ENCODE measurements around the gene IRAG1. TPM values are rescaled to one million over a fixed set of nuclear protein-coding genes. Genes with fewer than 3 reads are reported as not detected.

IRAG1 gene
- total RNA-seq, 4 donors from 2014 or later: 21.2 to 240 (median 107) TPM

GRCh38 chr11:10694486-10695239 is 1.1 kb upstream of the IRAG1 start:
- no peak for DNase-seq
- H3K4me3 ChIP-seq: no peak overlapping the region
- no peaks in the 10 kb centered on the region for H3K36me3 ChIP-seq
- peaks cover 0 to 8% of the 10 kb centered on the region in 2 donors for H3K4me1 ChIP-seq
- H3K9me3 ChIP-seq: no peaks in the 10 kb centered on the region
- TF ChIP-seq POLR2A (IDR thresholded peaks at IDR 0.05) (no peak), CTCF (IDR thresholded peaks at IDR 0.05) (no peak)
- no peaks in the 10 kb centered on the region for H3K27me3 ChIP-seq
- intact Hi-C loops (cut with DNase I; ENCODE audit: low total_unique reads): no loop called here
- H3K27ac ChIP-seq: peak overlapping the region; percentile 91 to 94

DNA sequence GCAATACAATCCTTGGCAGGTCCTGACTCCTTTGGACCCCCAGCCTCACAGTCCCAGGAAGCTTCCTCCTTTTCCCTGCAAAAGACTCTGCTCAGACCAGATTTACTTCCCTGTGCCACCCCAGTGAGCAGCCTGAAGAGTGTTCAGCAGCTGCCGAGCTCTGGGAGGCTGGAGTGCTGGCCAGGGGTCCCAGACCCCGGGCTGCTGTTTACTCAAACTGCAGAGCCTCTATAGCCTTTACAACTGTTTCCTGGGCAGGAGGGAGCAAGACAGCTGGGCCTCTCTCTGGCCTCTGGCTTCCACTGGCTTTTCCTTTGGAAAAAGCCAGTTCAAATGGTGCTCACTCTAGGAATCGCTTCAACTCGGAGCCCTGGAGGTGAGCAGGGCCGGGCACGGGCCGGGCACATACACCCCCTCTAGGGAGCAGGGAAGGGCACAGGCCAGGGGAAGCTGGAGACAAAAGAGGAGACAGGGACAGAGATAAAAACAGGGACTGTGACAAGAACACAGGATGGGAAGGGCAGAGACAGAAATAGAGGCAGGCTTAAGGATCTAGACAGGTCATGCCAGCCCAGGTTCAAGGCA is 932 bp downstream of the IRAG1 start:
- no peak for DNase-seq
- H3K27me3 ChIP-seq: no peaks in the 10 kb centered on the region
- H3K4me3 ChIP-seq: peak overlapping the region; percentile 47 to 50
- H3K27ac ChIP-seq: peak overlapping the region; percentile 91 to 94
- peaks cover 0 to 8% of the 10 kb centered on the region in 2 donors for H3K4me1 ChIP-seq
- intact Hi-C loops (cut with DNase I; ENCODE audit: low total_unique reads): no loop called here
- no peaks in the 10 kb centered on the region for H3K36me3 ChIP-seq
- TF ChIP-seq POLR2A (IDR thresholded peaks at IDR 0.05): no peak
- no peak for TF ChIP-seq CTCF (IDR thresholded peaks at IDR 0.05)
- H3K9me3 ChIP-seq: no peaks in the 10 kb centered on the region

GRCh38 chr11:10688401-10688800 is 5.2 kb downstream of the IRAG1 start:
- peak overlapping the region in 1 of 2 donors; percentile 10 for H3K27ac ChIP-seq
- DNase-seq: no peak
- intact Hi-C loops (cut with DNase I; ENCODE audit: low total_unique reads): no loop called here
- no peaks in the 10 kb centered on the region for H3K4me1 ChIP-seq
- no peaks in the 10 kb centered on the region for H3K27me3 ChIP-seq
- no peaks in the 10 kb centered on the region for H3K9me3 ChIP-seq
- no peak overlapping the region for H3K4me3 ChIP-seq
- TF ChIP-seq POLR2A (IDR thresholded peaks at IDR 0.05) (no peak), CTCF (IDR thresholded peaks at IDR 0.05) (no peak)
- H3K36me3 ChIP-seq: no peaks in the 10 kb centered on the region

DNA sequence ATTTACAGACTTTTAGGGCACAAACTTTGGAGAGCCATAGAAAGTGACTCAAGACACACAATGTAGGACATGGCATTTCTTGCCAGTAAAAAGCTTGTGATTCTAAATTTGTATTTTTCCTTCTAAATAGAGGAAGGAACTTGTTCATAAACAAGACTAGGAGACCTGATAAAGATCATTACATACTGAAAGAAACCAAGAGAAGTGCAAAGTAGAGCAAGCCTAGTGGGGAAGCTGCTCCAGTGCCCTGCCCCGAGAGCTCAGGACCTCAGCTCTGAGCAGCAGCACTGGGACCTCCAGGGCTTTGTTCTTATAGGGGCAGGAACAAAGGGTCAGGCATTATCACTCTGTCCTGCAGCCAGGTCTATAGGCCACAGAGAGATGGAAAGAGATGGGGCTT is 7.2 kb downstream of the IRAG1 start:
- H3K4me3 ChIP-seq: no peak overlapping the region
- no peaks in the 10 kb centered on the region for H3K36me3 ChIP-seq
- intact Hi-C loops (cut with DNase I; ENCODE audit: low total_unique reads): no loop called here
- H3K27ac ChIP-seq: no peak overlapping the region
- H3K9me3 ChIP-seq: no peaks in the 10 kb centered on the region
- no peaks in the 10 kb centered on the region for H3K27me3 ChIP-seq
- no peak for DNase-seq
- TF ChIP-seq CTCF (IDR thresholded peaks at IDR 0.05) (no peak), POLR2A (IDR thresholded peaks at IDR 0.05) (no peak)
- H3K4me1 ChIP-seq: no peaks in the 10 kb centered on the region

- Histone ChIP-seq H3K27me3 (no peaks in the 10 kb centered on the region), H3K27ac (peak overlapping the region in 1 of 2 donors; percentile 46), H3K9me3 (no peaks in the 10 kb centered on the region), H3K4me3 (no peak overlapping the region), H3K4me1 (no peaks in the 10 kb centered on the region), H3K36me3 (no peaks in the 10 kb centered on the region)
- no peak for DNase-seq
- no peak for TF ChIP-seq POLR2A (IDR thresholded peaks at IDR 0.05)
- no peak for TF ChIP-seq CTCF (IDR thresholded peaks at IDR 0.05)
- intact Hi-C loops (cut with DNase I; ENCODE audit: low total_unique reads): no loop called here
Observed at GRCh38 chr11:10683429-10683828, 10.1 kb downstream of the IRAG1 start.

Measured in uterus (tissue), 4 donors.